GM20431 (cell line): ENCODE results near the gene AKR1D1.
"Not testable (repeated sequence)": the region's sequence is repeated elsewhere in the genome, so short reads cannot be mapped to it uniquely, and the experiment has no call there.

ENCODE experiments used
- in situ Hi-C: fragments of 300-500 bp; cut with MseI, MboI; formaldehyde crosslinking; loops from one replicate; pipeline ENCODE4 v1.15.0; 2020; ENCODE audit warnings: low sequenced_read_pairs; ENCODE audit not compliant: unreplicated experiment

AKR1D1 gene

GRCh38 chr7:138070908-138071307, 5.4 kb upstream of the AKR1D1 start:
- in situ Hi-C loops = no loop called here

DNA sequence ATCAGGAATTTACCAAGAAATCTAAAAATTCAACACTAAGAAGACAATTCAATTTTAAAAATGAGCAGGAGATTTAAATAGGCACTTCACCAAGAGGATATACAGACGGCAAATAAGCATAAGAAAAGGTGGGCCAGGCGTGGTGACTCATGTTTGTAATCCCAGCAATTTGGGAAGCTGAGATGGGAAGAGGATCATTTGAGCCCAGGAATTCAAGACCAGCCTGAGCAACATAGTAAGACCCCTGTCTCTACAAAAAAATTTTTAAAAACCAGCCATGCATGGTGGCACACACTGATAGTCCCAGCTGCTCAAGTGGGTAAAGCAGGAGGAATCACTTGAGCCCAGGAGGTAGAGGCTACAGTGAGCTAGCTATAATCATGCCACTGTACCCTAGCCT, 3.5 kb upstream of the AKR1D1 start:
- in situ Hi-C loops = no loop called here

GRCh38 chr7:138074121-138074520, 2.1 kb upstream of the AKR1D1 start:
- in situ Hi-C loops = no loop called here

DNA sequence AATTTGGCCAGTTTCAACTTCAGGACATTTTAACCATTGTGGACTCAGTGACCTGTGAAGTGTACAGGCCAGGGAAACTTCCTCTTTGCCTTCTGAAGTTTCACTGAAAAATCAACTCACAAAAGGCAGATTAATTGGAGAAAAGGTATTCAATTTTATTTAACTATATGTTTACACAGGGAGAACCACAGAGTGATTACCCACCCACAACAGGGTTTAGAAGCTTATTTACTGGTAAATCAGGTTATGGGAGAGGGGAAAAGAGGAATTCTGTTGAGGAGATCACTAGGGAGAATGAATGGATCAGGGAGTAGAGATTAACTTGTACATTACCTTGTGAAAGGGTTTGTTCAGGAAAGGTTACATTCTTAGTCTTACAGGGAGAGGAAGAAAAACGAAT, 1.7 kb upstream of the AKR1D1 start:
- in situ Hi-C loops = no loop called here

DNA sequence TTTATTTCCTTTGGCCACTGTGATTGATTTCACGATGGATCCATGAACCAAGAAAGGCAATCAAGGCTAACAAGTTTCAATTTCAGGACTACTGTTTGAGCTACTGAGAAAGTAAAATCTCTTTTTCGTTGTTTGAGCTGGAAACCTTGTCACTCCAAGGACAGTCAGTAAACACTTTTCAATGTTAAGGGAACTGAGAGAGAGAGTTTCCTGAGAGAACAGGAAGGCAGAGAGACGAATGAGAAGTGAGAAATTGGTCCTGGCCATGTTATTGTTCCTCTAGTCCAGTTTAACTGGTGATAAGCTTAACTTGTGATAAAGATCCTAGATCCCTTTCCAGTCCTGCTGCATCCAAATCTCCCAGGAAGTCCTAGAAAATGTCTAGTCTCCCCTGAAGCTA, 909 bp upstream of the AKR1D1 start:
- in situ Hi-C loops = no loop called here

GRCh38 chr7:138075786-138076185, 473 bp upstream of the AKR1D1 start:
- in situ Hi-C loops = not testable (repeated sequence)

DNA sequence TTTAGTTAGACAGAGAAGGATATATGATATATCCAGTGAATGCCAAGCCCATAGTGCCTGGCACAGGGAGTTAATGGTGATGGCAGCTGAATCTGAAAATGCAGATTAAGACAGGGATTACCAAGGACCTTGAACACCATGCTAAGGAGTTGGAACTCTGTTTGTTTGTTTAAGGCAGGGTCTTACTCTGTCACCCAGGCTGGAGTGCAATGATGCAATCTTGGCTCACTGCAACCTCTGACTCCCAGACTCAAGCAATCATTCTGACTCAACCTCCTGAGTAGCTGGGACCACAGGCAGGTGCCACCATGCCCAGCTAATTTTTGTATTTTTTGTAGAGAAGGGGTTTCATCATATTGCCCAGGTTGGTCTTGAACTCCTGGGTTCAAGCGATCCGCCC, 1.6 kb downstream of the AKR1D1 start:
- in situ Hi-C loops = no loop called here

DNA sequence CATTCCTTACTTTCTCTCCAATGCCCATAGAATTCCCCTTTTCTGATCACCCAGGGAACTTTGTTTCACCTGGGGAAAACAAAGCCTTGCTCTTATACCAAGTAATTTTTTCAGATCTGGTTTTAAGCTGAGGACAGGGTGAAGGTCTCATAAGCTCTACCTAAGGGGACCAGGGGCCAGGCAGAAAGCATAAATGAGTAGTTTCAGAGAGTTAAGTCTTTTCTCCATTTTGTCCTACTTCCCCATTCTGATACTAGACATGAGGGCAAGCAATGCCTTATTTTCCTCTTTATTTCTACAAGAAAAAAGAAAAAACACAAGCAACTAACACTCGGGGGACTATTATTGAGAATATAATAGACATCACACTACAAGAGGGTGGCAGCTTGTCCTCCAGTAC, 2.9 kb downstream of the AKR1D1 start:
- in situ Hi-C loops = no loop called here

GRCh38 chr7:138081868-138082267, 5.6 kb downstream of the AKR1D1 start:
- in situ Hi-C loops = no loop called here

DNA sequence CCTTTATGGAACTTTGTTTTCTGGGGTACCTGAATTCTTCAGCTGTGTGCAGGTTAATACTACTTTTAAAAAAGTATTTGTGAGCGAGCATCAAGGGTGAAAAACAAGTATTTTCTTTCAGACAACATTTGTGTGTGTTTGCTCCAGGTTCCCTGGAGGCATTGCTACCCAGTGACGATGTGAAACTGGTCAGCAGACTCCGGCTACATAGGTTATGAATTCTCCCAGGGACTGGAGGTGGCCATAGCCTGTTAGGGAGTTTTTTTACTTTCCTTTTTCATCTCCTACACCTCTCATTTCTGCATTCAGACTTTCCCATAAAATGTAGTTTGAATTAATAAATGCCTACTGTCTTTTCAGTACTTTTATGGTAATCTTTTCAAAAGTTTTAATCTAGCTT, 7.6 kb downstream of the AKR1D1 start:
- in situ Hi-C loops = no loop called here

- in situ Hi-C loops = no loop called here
Measured at GRCh38 chr7:138086563-138087270, 10.5 kb downstream of the AKR1D1 start.

- in situ Hi-C loops = no loop called here
Measured at GRCh38 chr7:138089080-138089901, 13.0 kb downstream of the AKR1D1 start.

DNA sequence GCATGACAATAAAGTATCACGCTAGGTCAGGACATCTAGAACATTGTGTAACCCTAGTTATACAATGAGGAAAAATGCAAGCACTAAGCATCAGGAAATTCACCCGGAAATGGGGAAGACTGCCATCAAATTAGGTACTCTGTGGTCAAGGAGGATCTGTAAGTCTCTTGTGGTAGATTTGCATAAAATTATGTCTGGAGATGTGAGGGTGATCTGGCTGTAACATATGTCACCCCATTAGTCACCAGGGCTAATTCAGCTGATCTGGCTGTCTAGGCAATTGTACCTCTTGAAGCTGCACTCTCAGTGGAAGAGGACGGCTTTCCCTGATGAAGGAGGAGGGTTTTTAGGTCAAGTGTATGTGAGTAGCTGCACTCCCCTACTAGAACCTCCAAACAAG, 14.8 kb downstream of the AKR1D1 start:
- in situ Hi-C loops = no loop called here

DNA sequence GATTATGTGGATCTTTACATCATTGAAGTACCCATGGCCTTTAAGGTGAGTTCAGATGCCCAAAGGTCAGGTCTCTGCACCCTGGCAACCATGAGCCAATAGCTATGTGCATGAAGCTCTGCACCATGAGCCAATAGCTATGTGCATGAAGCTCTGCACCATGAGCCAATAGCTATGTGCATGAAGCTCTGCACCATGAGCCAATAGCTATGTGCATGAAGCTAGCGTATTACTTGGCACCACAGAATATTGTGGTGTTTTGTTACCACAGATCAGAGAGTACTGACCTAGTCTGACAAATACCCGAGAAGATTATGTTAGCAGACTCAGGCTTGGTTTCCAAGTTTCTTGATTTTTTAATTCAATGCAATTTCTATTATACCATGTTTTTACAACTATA, 15.6 kb downstream of the AKR1D1 start:
- in situ Hi-C loops = not testable (repeated sequence)

- in situ Hi-C loops = no loop called here
Measured at GRCh38 chr7:138092486-138093028, 16.3 kb downstream of the AKR1D1 start.

DNA sequence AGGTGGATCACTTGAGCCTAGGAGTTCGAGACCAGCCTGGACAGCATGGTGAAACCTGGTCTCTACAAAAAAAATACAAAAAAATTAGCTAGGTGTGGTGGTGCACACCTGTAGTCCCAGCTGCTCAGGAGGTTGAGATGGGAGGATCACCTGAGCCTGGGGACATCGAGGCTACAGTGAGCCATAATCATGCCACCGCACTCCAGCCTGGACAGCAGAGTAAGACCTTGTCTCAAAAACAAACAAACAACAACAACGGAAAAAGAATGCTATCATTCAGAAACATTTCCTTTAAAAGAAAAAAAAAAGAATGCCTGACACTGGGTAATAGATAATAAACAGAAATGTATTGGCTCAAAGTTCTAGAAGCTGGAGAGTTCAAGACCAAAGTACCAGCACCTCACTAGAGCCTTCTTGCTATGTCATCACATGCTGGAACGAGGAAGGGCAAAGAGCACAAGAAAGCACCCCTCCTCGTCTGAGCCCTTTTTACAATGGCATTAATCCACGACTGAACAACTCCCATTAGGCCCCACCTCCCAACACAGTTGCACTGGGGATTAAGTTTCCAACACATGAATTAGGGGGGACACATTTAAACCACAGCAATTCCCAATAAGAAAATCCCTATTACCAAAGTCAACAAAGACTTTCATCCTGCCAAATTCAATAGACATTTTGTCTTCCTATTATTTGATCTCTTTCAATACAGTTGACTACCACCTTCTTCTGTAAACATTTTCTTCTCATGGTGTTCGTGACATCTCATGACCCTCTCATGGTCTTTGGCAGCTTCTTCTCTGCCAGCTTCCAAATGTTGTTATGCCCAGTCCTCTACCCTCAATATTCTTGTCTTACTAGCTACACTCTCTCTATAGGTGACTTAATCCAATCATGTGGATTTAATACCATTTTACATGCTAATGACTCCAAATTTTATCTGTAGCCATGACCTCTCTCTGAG, 20.0 kb downstream of the AKR1D1 start:
- in situ Hi-C loops = no loop called here

GRCh38 chr7:138097064-138097741, 20.9 kb downstream of the AKR1D1 start:
- in situ Hi-C loops = no loop called here

DNA sequence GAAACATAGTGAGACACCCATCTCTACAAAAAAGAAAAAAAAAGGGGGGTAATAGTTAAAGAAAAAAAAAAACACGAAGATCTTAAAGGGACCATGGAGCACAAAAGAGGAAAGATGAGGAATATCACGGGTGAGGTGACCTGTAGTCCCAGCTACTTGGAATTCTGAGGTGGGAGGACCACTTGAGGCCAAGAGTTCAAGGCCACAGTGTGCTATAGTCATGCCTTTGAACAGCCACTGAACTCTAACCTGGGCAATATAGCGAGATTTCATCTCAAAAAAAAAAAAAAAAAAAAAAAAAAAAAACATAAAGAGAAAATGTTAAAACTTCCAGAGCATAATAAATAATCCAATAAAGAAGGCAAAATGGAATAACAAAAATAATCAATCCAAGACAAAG, 23.6 kb downstream of the AKR1D1 start:
- in situ Hi-C loops = no loop called here

- in situ Hi-C loops = no loop called here
Measured at GRCh38 chr7:138105221-138105620, 29.0 kb downstream of the AKR1D1 start.

- in situ Hi-C loops = no loop called here
Measured at GRCh38 chr7:138115047-138115446, 38.8 kb downstream of the AKR1D1 start.
